GM18858 (cell line): Measurements from ENCODE around the gene LGALS1.
"Not testable (repeated sequence)": the region's sequence is repeated elsewhere in the genome, so short reads cannot be mapped to it uniquely, and the experiment has no call there.

Source experiments
- ATAC-seq: cut with Tn5 transposase; IDR thresholded peaks from one replicate; pipeline ENCODE4 v1.9.1; 2021; ENCODE audit not compliant: unreplicated experiment

Gene LGALS1

GRCh38 chr22:37639070-37639760 lies 36.2 kb upstream of the LGALS1 start, which contains the start of gene SH3BP1:
Gene SH3BP1, plus strand, starts transcription at chr22:37639669. Its CDS starts 119 bp downstream, at chr22:37639788.
- ATAC-seq: no peak

GRCh38 chr22:37639771-37640590 lies 35.5 kb upstream of the LGALS1 start:
- ATAC-seq: no peak

GRCh38 chr22:37640591-37641560 lies 34.6 kb upstream of the LGALS1 start:
- ATAC-seq: no peak

GRCh38 chr22:37641561-37641949 lies 33.9 kb upstream of the LGALS1 start:
- no peak for ATAC-seq

- no peak for ATAC-seq
Measured at GRCh38 chr22:37643225-37643847, 32.1 kb upstream of the LGALS1 start.

- ATAC-seq: no peak
Measured at GRCh38 chr22:37647317-37647716, 28.1 kb upstream of the LGALS1 start.

GRCh38 chr22:37647928-37648327 lies 27.5 kb upstream of the LGALS1 start:
- no peak for ATAC-seq

- ATAC-seq: no peak
Measured at GRCh38 chr22:37650463-37651136, 24.8 kb upstream of the LGALS1 start.

GRCh38 chr22:37654563-37655251 lies 20.7 kb upstream of the LGALS1 start:
- ATAC-seq: no peak

- no peak for ATAC-seq
Measured at GRCh38 chr22:37655252-37655563, 20.2 kb upstream of the LGALS1 start.

- not testable (repeated sequence) for ATAC-seq
Measured at GRCh38 chr22:37656583-37656982, 18.9 kb upstream of the LGALS1 start.

GRCh38 chr22:37657590-37658132 lies 17.8 kb upstream of the LGALS1 start:
- no peak for ATAC-seq

- peak; percentile 63 for ATAC-seq
Measured at GRCh38 chr22:37658133-37659065, 17.0 kb upstream of the LGALS1 start, which contains the start of gene PDXP. Gene PDXP, plus strand, starts transcription at chr22:37658723. Its CDS starts 60 bp downstream, at chr22:37658783.

GRCh38 chr22:37659066-37659896 lies 16.2 kb upstream of the LGALS1 start:
- peak; percentile 4 for ATAC-seq

- ATAC-seq: no peak
Measured at GRCh38 chr22:37659897-37660708, 15.3 kb upstream of the LGALS1 start.

GRCh38 chr22:37660709-37661045 lies 14.8 kb upstream of the LGALS1 start:
- ATAC-seq: no peak
